Measurements from ENCODE around the gene ATP6V1F.

ATP6V1F gene

DNA sequence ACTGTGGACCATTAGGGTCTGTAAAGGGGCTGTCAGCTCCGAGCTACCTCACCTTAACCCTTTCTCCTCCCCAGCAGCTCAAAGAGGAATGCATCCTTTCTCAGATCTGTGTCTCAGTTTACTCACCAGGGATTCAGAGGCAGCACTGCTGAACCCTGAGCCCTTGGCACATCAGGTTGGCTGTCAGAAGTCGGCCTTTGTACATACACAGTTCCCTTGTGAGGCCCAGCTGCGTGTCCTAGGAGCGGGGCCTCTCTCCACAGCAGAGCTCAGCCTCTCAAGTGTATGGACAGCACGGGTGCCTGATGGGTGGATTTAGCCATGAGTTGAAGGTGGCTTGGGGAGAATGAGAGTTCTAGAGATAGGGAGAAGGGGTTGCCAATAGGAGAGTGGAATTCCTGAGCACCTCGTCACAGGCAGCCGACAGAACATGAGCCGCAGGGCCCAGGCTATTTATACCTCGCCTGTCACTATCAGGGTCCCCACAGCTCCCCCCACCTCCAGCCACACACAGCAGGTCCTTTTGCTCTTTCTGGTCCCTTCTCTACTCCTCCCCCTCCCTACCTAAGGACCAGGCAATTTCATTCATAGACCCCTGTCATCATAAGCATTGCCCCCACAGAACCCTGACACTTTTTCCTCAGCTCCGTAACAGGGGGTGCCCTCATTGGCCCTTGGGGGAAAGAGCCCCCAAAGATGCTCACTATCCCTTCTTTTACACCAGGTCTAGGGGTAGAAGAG, 34.5 kb upstream of the ATP6V1F start:
- Histone ChIP-seq H3K9me3 (ENCODE audit: insufficient read depth, low read length) (no peaks in the 10 kb centered on the region), H4K20me1 (ENCODE audit: insufficient read depth, low read length) (no peaks in the 10 kb centered on the region), H3K9ac (ENCODE audit: low read length) (no peak overlapping the region), H2AFZ (ENCODE audit: low read depth, low read length) (no peak overlapping the region), H3K36me3 (replicated peaks; ENCODE audit: low read depth, low read length) (no peaks in the 10 kb centered on the region), H3K4me1 (ENCODE audit: low read length) (peaks cover 6% of the 10 kb centered on the region), H3K4me3 (ENCODE audit: low read length) (no peak overlapping the region), H3K27me3 (ENCODE audit: low read depth, low read length) (no peaks in the 10 kb centered on the region), H3K4me2 (ENCODE audit: low read length) (no peak overlapping the region), H3K27ac (ENCODE audit: low read length) (no peak overlapping the region), H3K79me2 (ENCODE audit: low read length) (no peaks in the 10 kb centered on the region)
- TF ChIP-seq, protein P1, sequence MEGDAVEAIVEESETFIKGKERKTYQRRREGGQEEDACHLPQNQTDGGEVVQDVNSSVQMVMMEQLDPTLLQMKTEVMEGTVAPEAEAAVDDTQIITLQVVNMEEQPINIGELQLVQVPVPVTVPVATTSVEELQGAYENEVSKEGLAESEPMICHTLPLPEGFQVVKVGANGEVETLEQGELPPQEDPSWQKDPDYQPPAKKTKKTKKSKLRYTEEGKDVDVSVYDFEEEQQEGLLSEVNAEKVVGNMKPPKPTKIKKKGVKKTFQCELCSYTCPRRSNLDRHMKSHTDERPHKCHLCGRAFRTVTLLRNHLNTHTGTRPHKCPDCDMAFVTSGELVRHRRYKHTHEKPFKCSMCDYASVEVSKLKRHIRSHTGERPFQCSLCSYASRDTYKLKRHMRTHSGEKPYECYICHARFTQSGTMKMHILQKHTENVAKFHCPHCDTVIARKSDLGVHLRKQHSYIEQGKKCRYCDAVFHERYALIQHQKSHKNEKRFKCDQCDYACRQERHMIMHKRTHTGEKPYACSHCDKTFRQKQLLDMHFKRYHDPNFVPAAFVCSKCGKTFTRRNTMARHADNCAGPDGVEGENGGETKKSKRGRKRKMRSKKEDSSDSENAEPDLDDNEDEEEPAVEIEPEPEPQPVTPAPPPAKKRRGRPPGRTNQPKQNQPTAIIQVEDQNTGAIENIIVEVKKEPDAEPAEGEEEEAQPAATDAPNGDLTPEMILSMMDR (IDR thresholded peaks at IDR 0.05; ENCODE audit: low read depth, low read length) = no peak
- no peak for TF ChIP-seq EZH2phosphoT487 (IDR thresholded peaks at IDR 0.05; ENCODE audit: low read depth)

DNA sequence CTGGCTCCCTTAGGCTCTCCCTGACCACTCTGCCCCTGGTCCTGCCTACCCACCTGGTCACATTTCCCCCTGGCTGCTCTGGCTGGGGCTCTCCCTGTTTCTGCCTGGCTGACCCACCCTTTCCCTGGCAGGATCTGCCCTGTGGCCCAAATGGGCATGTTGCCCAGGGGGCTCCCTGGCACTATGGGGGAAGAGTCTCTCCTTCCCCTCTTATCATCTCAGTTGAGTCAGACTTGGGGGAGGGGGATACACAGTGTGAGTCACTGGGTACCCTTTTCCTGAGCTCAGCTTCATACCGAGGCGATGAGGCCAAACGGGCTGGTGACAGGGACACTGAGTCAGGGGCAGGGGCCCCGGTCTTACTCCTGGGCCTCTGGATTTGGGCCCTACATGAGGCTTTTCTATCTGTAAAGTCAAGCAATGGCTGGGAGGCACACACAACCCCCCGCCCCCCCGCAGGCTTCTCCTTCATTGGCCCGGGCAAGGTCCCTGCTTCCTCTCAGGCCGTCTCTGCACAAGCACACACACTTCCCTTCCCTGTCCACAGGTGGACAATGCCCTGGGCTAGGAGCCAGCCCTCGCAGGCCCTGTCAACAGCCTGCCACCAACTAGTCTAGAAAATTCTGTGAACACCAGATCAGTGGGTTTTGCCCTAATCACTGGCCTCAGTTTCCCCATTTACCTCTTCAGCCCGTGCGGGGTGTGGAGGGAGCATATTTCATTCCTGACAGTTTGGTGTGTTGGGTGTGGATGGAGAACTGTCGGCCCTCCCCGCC, 33.1 kb upstream of the ATP6V1F start:
- no peak overlapping the region for H3K27ac ChIP-seq (ENCODE audit: low read length)
- H3K4me3 ChIP-seq (ENCODE audit: low read length) = no peak overlapping the region
- TF ChIP-seq EZH2phosphoT487 (IDR thresholded peaks at IDR 0.05; ENCODE audit: low read depth) = no peak
- TF ChIP-seq, protein P1 (IDR thresholded peaks at IDR 0.05; ENCODE audit: low read depth, low read length) = no peak
- H4K20me1 ChIP-seq (ENCODE audit: insufficient read depth, low read length) = no peaks in the 10 kb centered on the region
- peaks cover 6% of the 10 kb centered on the region for H3K4me1 ChIP-seq (ENCODE audit: low read length)
- H3K4me2 ChIP-seq (ENCODE audit: low read length) = no peak overlapping the region
- no peaks in the 10 kb centered on the region for H3K27me3 ChIP-seq (ENCODE audit: low read depth, low read length)
- H2AFZ ChIP-seq (ENCODE audit: low read depth, low read length) = no peak overlapping the region
- no peak overlapping the region for H3K9ac ChIP-seq (ENCODE audit: low read length)
- H3K9me3 ChIP-seq (ENCODE audit: insufficient read depth, low read length) = no peaks in the 10 kb centered on the region
- no peaks in the 10 kb centered on the region for H3K79me2 ChIP-seq (ENCODE audit: low read length)
- H3K36me3 ChIP-seq (replicated peaks; ENCODE audit: low read depth, low read length) = no peaks in the 10 kb centered on the region

DNA sequence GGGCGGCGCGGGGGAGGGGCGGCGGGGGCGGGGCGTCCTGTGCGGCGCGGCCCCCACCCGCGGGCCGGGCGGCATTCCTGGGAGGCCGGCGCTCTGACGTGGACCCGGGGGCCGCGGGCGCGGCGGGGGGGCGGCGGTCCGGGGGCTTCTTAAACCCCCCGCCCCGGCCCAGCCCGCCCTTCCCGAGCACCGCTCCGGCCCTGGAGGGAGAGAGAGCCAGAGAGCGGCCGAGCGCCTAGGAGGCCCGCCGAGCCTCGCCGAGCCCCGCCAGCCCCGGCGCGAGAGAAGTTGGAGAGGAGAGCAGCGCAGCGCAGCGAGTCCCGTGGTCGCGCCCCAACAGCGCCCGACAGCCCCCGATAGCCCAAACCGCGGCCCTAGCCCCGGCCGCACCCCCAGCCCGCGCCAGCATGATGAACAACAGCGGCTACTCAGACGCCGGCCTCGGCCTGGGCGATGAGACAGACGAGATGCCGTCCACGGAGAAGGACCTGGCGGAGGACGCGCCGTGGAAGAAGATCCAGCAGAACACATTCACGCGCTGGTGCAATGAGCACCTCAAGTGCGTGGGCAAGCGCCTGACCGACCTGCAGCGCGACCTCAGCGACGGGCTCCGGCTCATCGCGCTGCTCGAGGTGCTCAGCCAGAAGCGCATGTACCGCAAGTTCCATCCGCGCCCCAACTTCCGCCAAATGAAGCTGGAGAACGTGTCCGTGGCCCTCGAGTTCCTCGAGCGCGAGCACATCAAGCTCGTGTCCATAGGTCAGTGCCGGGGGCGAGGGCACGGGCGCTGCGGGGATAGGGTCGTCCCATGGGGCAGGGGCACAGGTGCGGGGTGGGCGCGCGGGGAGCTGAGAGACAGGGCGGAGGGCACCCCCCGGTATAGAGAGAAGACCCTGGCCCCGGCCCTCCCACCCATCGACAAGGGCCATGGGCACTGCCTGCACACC, 32.2 kb upstream of the ATP6V1F start, which contains the start of gene FLNC:
FLNC (plus strand) TSS at position 176 of the 947 bp plus-strand sequence; CDS start at position 408, 232 bp downstream.
- Histone ChIP-seq H3K27me3 (ENCODE audit: low read depth, low read length) (no peaks in the 10 kb centered on the region), H3K9me3 (ENCODE audit: insufficient read depth, low read length) (no peaks in the 10 kb centered on the region), H3K27ac (ENCODE audit: low read length) (no peak within 1 kb of the TSS), H3K36me3 (replicated peaks; ENCODE audit: low read depth, low read length) (no peaks in the 10 kb centered on the region), H3K79me2 (ENCODE audit: low read length) (no peaks in the 10 kb centered on the region), H4K20me1 (ENCODE audit: insufficient read depth, low read length) (no peaks in the 10 kb centered on the region), H3K4me3 (ENCODE audit: low read length) (no peak within 1 kb of the TSS), H3K9ac (ENCODE audit: low read length) (no peak within 1 kb of the TSS), H3K4me2 (ENCODE audit: low read length) (no peak within 1 kb of the TSS), H2AFZ (ENCODE audit: low read depth, low read length) (no peak within 1 kb of the TSS), H3K4me1 (ENCODE audit: low read length) (peaks cover 6% of the 10 kb centered on the region)
- TF ChIP-seq, protein P1 (IDR thresholded peaks at IDR 0.05; ENCODE audit: low read depth, low read length) = no peak
- no peak for TF ChIP-seq EZH2phosphoT487 (IDR thresholded peaks at IDR 0.05; ENCODE audit: low read depth)
